HG02571 (cell line): Measurements from ENCODE around the gene RASA2.

ENCODE experiments used
- ATAC-seq: cut with Tn5 transposase; IDR thresholded peaks from one replicate; pipeline ENCODE4 v1.9.1; 2021; ENCODE audit warnings: mild to moderate bottlenecking, moderate library complexity; ENCODE audit not compliant: unreplicated experiment

RASA2 gene

GRCh38 chr3:141661229-141662196, 174.7 kb downstream of the RASA2 start:
- no peak for ATAC-seq

GRCh38 chr3:141663993-141664392, 177.2 kb downstream of the RASA2 start:
- no peak for ATAC-seq
